Measurements from ENCODE around the gene AMZ1.
"Not testable (repeated sequence)": the region's sequence is repeated elsewhere in the genome, so short reads cannot be mapped to it uniquely, and the experiment has no call there.

Gene AMZ1

DNA sequence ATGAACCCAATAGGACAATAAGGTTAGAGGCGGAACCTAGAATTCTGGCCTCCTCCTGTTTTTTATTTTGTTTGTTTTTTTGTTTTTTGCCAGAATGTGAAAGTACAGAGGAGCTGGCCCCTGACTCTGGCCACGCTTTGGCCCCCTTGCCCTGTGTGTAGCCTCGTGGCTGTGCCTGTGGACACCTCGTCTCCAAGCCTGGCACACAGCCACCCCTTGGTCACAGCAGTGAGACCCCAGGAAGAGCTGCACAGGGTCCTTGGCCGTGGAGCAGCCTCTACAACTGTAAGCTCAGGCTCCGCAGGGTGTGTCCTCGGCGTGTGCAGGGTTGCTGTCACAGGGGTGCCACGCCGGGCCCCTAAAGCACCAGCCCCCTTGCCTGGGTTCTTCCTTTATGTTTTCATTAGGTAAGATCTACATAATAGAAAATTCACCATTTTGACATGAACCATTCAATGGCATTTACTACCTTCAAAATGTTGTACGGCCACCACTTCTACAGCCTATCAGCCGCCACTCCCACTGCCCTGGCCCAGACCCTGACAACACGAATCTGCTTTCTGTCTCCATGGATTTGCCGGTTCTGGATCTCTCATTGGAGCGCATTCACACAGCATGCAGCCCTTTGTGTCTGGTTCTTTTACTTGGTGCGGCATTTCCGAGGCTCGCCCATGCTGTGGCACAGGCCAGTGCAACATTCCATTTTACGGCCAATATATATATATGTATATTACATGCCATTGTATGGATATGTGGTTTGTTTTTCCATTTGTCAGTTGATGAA is 51.0 kb downstream of the AMZ1 start:
- no peak for DNase-seq

DNA sequence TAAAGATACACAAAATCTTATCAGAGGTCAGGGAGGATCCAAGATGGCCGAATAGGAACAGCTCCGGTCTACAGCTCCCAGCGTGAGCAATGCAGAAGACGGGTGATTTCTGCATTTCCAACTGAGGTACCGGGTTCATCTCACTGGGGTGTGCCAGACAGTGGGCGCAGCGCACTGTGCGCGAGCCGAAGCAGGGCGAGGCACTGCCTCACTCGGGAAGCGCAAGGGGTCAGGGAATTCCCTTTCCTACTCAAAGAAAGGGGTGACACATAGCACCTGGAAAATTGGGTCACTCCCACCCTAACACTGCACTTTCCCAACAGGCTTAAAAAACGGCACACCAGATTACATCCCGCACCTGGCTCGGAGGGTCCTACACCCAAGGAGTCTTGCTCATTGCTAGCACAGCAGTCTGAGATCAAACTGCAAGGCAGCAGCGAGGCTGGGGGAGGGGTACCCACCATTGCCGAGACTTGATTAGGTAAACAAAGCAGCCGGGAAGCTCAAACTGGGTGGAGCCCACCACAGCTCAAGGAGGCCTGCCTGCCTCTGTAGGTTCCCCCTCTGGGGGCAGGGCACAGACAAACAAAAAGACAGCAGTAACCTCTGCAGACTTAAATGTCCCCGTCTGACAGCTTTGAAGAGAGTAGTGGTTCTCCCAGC is 55.7 kb downstream of the AMZ1 start:
- DNase-seq: not testable (repeated sequence)

GRCh38 chr7:2748684-2749083 is 60.7 kb downstream of the AMZ1 start:
- DNase-seq: not testable (repeated sequence)

GRCh38 chr7:2750004-2750407 is 62.0 kb downstream of the AMZ1 start:
- no peak for DNase-seq

- no peak for DNase-seq
Observed at GRCh38 chr7:2751086-2751485, 63.1 kb downstream of the AMZ1 start.

GRCh38 chr7:2753148-2753547 is 65.1 kb downstream of the AMZ1 start:
- no peak for DNase-seq

DNA sequence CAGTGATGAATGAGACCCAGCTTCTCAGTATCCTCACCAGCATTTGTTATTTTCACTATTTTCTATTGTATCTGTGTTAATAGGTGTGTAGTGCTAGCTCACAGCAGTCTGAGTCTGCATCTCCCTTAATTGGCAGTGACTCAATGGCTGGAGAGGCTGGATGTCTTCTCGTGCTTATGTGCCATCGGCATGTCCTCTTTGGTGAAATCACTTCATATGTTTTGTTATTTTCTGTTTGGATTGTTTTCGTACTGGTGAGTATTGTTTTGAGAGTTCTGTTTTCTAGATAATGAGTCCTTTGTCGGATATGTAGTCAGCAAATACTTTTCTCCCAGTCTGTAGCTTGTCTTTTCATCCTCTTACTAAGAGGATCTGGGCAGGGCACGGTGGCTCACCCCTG is 66.1 kb downstream of the AMZ1 start:
- DNase-seq: peak in 3 of 58 donors; percentile 11 to 50 (median 41)

- no peak for DNase-seq
Observed at GRCh38 chr7:2754912-2755311, 66.9 kb downstream of the AMZ1 start.

DNA sequence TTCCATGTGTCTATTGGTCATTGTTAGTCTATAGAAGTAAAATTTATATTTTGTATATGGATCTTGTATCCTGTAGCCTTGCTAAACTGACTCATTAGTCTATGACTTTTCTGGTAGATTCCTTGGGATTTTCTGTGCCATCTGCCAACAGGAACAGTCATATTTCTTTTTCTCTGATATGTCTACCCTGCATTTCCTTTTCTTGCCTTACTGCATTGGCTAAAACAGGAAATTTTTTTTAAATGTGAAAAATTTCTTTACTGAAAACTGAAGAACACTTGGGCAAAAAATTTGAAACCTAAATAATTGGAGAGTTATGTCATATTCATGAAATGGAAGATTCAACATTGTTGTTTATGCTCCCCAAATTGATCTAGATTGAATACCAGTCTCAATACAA is 67.5 kb downstream of the AMZ1 start:
- DNase-seq: no peak

- DNase-seq: peak in 46 of 58 donors; percentile 26 to 87 (median 58)
Observed at GRCh38 chr7:2757361-2757903, 69.4 kb downstream of the AMZ1 start.

- DNase-seq: peak in 7 of 58 donors; percentile 20 to 58 (median 41)
Observed at GRCh38 chr7:2757904-2758672, 70.1 kb downstream of the AMZ1 start.

- no peak for DNase-seq
Observed at GRCh38 chr7:2758673-2759616, 70.9 kb downstream of the AMZ1 start.

GRCh38 chr7:2759736-2760097 is 71.7 kb downstream of the AMZ1 start:
- DNase-seq: peak in 38 of 58 donors; percentile 19 to 79 (median 54)

- peak in 15 of 58 donors; percentile 13 to 79 (median 49) for DNase-seq
Observed at GRCh38 chr7:2760098-2760889, 72.3 kb downstream of the AMZ1 start.

DNA sequence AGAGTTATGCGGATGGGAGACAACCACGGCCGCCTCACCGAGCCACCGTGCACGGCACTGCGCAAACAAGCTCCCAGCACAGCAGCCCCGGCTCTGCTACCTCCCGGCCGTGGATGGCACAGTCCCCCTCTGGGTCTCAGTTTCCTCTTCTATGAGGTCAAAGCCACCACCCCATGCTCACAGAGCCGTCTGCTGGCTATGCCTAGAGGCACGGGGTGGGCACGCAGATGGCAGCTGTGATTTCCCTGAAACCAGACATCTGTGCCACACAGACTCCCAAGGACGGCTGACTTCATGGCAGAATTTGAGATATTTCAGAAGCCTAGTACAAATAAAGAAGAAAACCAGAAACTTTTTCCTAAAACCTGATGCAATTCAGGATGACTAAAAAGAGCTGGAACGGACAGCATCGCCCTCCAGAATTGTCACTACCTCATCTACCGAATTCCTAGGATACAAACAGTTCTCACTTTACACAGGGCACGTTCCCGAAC is 73.2 kb downstream of the AMZ1 start:
- DNase-seq: peak in 5 of 58 donors; percentile 23 to 55 (median 31)

DNA sequence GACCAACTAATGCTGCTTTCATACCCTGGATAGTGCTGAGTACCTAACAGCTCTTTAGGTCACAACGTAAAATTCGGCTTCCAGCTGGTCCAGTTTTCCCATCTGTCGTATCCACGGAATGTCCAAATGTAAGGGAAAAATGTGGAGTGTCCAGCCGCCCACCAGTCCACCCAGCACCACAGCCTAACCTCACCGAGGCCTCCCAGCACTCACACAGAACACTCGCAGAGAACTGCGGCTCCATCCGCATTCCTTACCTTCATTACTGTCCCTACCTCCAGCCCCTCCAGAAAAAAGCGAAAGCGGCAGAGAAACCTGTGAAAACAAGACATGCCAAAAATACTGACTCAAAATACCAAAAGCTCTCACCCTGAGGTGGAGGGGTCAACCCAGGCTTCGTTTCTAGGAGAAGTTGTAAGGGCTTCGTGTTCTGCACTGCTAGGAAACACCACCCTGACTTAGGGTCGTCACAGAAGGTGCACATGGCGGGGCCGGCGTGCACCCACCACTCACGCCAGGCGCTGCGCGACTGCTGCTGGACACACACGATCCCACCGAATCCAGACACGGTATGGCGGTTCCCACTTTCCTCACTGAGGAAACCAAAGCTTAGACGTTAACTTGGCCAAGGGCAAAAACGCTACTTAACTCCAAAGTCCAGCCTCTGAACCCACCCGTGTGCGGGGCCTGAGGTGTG is 73.9 kb downstream of the AMZ1 start:
- no peak for DNase-seq

DNA sequence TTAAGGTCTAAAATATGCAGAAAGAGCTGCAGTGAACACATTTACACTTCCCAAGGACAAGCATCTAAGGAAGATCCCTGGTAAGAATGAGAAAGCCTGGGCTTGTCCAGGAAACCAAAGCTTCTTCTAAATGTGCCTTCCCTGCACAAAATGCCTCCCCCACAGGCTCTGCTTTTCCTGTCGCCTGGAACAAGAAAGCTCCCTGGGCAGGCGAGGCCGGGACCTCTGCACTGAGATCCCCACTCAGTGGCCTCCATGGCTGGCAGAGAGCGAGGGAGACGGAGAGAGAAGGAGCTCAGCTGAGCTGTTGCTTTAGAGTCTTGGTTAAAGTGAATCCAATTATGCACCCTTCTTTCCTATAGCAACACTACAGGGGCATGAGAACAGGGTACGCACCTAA is 75.6 kb downstream of the AMZ1 start:
- DNase-seq: no peak

DNA sequence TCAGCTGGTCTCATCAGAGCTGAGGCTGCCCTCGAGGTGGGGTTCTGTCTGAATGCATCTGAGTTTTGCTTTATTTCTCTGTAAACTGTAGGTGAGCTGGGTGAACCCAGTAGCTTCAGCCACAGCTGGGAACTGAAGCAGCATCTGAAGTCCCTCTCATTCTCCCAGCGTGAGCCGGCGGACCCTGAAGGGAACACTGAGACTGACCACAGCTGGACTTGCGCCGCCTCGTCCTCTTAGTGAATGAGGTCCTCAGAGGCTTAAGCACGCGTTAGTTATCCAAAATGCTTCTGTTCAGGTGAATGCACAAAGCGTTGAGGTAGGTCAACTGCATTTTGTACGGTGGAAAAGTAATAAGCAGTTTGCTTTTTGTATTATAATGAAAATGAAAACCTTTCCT is 76.6 kb downstream of the AMZ1 start:
- DNase-seq: no peak

Data from anterior cingulate cortex (tissue), 58 donors.